ENCODE data around the gene ARRB1. TPM values are rescaled to one million over a fixed set of nuclear protein-coding genes. Genes with fewer than 3 reads are reported as not detected.
"Not testable (repeated sequence)": the region's sequence is repeated elsewhere in the genome, so short reads cannot be mapped to it uniquely, and the experiment has no call there.

ARRB1 gene
- total RNA-seq, 2 donors from 2014 or later, result 27.1 to 30.6 TPM

GRCh38 chr11:75384438-75385080 is 33.1 kb upstream of the ARRB1 start:
- Histone ChIP-seq H3K9me3 (no peaks in the 10 kb centered on the region), H3K4me3 (no peak overlapping the region), H3K36me3 (no peaks in the 10 kb centered on the region), H3K4me1 (ENCODE audit: control insufficient read depth in 1 of 2, low read depth in 2 of 2) (no peaks in the 10 kb centered on the region), H3K27ac (no peak overlapping the region), H3K27me3 (replicated peaks; ENCODE audit: insufficient read depth) (no peaks in the 10 kb centered on the region)
- DNase-seq (ENCODE audit: low spot score) (no peak), ATAC-seq (ENCODE audit: insufficient number of reproducible peaks, low FRiP score, low read depth) (no peak)
- TF ChIP-seq, protein P1, sequence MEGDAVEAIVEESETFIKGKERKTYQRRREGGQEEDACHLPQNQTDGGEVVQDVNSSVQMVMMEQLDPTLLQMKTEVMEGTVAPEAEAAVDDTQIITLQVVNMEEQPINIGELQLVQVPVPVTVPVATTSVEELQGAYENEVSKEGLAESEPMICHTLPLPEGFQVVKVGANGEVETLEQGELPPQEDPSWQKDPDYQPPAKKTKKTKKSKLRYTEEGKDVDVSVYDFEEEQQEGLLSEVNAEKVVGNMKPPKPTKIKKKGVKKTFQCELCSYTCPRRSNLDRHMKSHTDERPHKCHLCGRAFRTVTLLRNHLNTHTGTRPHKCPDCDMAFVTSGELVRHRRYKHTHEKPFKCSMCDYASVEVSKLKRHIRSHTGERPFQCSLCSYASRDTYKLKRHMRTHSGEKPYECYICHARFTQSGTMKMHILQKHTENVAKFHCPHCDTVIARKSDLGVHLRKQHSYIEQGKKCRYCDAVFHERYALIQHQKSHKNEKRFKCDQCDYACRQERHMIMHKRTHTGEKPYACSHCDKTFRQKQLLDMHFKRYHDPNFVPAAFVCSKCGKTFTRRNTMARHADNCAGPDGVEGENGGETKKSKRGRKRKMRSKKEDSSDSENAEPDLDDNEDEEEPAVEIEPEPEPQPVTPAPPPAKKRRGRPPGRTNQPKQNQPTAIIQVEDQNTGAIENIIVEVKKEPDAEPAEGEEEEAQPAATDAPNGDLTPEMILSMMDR (IDR thresholded peaks at IDR 0.05), result peak; percentile 94

DNA sequence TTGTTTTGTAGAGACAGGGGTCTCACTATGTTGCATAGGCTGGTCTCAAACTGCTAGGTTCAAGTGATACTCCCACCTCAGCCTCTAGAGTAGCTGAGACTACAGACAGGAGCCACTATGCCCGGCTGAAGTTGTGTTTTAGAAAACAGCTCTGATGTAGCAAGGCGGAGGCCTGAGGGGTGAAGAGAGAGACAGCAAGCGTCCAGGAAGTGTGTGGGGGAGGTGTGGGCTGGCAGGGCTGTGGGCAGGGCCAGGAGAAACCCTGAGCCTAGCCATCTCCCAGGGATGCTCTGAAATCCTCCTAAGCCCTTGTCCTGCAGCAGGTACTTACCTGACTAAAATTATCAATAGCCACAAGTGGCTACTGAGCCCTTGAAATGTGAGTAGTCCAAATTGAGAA is 31.8 kb upstream of the ARRB1 start:
- DNase-seq (ENCODE audit: low spot score), result no peak

GRCh38 chr11:75380716-75381420 is 29.4 kb upstream of the ARRB1 start:
- ATAC-seq (ENCODE audit: insufficient number of reproducible peaks, low FRiP score, low read depth) (no peak), DNase-seq (ENCODE audit: low spot score) (no peak)
- H3K36me3 ChIP-seq, result no peaks in the 10 kb centered on the region

More for the DNA sequence above, 31.8 kb upstream of the ARRB1 start:
- no peaks in the 10 kb centered on the region for H3K4me1 ChIP-seq (ENCODE audit: control insufficient read depth in 1 of 2, low read depth in 2 of 2)
- no peaks in the 10 kb centered on the region for H3K27me3 ChIP-seq (replicated peaks; ENCODE audit: insufficient read depth)
- no peak overlapping the region for H3K4me3 ChIP-seq
- H3K9me3 ChIP-seq, result no peaks in the 10 kb centered on the region
- TF ChIP-seq, protein P1 (IDR thresholded peaks at IDR 0.05), result no peak
- H3K27ac ChIP-seq, result no peak overlapping the region
- H3K36me3 ChIP-seq, result no peaks in the 10 kb centered on the region
- ATAC-seq (ENCODE audit: insufficient number of reproducible peaks, low FRiP score, low read depth), result no peak

DNA sequence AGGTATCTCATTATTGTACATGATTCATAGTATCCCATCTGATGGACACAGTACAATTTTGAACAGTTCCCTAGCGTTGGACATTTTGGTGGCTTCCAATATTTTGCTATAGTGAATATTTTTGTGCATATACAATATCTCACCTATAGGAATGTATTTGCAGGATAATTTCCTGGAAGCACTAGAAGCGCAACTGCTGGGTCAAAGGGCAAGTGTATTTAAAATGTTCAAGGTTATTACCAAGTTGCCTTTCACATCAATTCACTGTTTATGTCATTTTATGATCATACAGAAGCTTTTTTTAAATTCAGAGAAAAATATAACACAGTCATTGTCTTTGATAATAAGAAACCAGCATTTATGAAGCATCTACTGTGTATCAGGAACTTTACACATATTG is 28.8 kb upstream of the ARRB1 start:
- ATAC-seq (ENCODE audit: insufficient number of reproducible peaks, low FRiP score, low read depth) (no peak), DNase-seq (ENCODE audit: low spot score) (no peak)
- H3K36me3 ChIP-seq, result no peaks in the 10 kb centered on the region
- no peak overlapping the region for H3K4me3 ChIP-seq
- no peak overlapping the region for H3K27ac ChIP-seq
- H3K9me3 ChIP-seq, result no peaks in the 10 kb centered on the region
- TF ChIP-seq, protein P1 (IDR thresholded peaks at IDR 0.05), result no peak
- H3K4me1 ChIP-seq (ENCODE audit: control insufficient read depth in 1 of 2, low read depth in 2 of 2), result no peaks in the 10 kb centered on the region
- H3K27me3 ChIP-seq (replicated peaks; ENCODE audit: insufficient read depth), result no peaks in the 10 kb centered on the region

More at GRCh38 chr11:75380716-75381420, 29.4 kb upstream of the ARRB1 start:
- Histone ChIP-seq H3K27ac (no peak overlapping the region), H3K4me3 (no peak overlapping the region), H3K4me1 (ENCODE audit: control insufficient read depth in 1 of 2, low read depth in 2 of 2) (no peaks in the 10 kb centered on the region), H3K9me3 (no peaks in the 10 kb centered on the region), H3K27me3 (replicated peaks; ENCODE audit: insufficient read depth) (no peaks in the 10 kb centered on the region)
- TF ChIP-seq, protein P1 (IDR thresholded peaks at IDR 0.05), result no peak

DNA sequence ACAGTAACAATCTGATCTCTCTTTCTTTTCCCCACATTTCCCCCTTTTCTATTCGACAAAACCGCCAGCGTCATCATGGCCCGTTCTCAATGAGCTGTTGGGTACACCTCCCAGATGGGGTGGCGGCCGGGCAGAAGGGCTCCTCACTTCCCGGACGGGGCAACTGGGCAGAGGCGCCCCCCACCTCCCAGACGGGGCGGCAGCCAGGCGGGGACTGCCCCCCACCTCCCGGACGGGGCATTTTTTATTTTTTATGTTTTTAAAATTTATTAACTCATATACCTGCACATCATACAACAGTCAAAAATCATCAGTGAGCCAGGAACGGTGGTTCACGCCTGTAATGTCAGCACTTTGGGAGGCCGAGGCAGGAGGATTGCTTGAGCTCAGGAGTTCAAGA is 27.3 kb upstream of the ARRB1 start:
- H3K27me3 ChIP-seq (replicated peaks; ENCODE audit: insufficient read depth); H3K4me1 ChIP-seq (ENCODE audit: control insufficient read depth in 1 of 2, low read depth in 2 of 2); H3K9me3 ChIP-seq; DNase-seq (ENCODE audit: low spot score); ATAC-seq (ENCODE audit: insufficient number of reproducible peaks, low FRiP score, low read depth); H3K36me3 ChIP-seq; H3K27ac ChIP-seq; H3K4me3 ChIP-seq: not testable (repeated sequence)
